Stimulated activated CD8-positive, alpha-beta memory T cell treated with anti-CD3 and anti-CD28 coated beads, Interleukin-15, amount 100 ng/mL, for 24 hours (primary cell): ENCODE data around the gene SMIM28.
"Not testable (repeated sequence)": the region's sequence is repeated elsewhere in the genome, so short reads cannot be mapped to it uniquely, and the experiment has no call there.

Experiments
- DNase-seq: peaks from one replicate; pipeline ENCODE4 v3.0.0-alpha.2; 2020; ENCODE audit warnings: low read depth

Gene SMIM28

GRCh38 chr6:138377844-138378243 lies at the start of gene SMIM28:
TSS of gene SMIM28 (plus strand) at chr6:138377905. CDS start at chr6:138378073, 168 bp downstream.
- no peak for DNase-seq

- no peak for DNase-seq
Observed at GRCh38 chr6:138328210-138328609, 49.5 kb upstream of the SMIM28 start.

DNA sequence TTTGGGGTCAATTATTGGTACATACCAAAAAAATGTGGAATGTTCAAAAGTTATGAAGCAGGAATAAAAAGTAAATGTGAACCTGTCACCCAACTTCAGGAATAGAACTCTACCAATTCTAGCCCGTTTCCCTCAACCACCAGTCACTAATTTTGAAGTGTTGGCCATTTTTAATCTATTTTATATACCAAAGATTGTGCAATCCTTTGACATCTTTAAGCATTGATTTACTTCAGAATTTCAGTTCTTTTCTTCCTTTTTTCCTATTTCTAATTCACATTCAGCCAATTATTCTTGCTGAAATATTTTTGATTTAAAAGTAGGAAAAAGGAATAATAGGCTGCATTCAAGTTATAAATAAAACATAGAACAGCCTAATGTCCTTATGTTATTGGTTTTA lies 46.9 kb upstream of the SMIM28 start:
- no peak for DNase-seq

- no peak for DNase-seq
Observed at GRCh38 chr6:138331444-138331843, 46.3 kb upstream of the SMIM28 start.

GRCh38 chr6:138331984-138332383 lies 45.7 kb upstream of the SMIM28 start:
- DNase-seq = no peak

DNA sequence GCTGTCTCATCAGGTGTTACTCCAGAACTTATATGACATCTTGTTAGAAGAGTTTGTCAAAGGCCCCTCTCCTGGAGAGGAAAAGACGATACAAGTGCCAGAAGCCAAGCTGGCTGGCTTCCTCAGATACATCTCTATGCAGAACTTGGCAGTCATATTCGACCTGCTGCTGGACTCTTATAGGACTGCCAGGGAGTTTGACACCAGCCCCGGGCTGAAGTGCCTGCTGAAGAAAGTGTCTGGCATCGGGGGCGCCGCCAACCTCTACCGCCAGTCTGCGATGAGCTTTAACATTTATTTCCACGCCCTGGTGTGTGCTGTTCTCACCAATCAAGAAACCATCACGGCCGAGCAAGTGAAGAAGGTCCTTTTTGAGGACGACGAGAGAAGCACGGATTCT lies 43.7 kb upstream of the SMIM28 start:
- DNase-seq = no peak

DNA sequence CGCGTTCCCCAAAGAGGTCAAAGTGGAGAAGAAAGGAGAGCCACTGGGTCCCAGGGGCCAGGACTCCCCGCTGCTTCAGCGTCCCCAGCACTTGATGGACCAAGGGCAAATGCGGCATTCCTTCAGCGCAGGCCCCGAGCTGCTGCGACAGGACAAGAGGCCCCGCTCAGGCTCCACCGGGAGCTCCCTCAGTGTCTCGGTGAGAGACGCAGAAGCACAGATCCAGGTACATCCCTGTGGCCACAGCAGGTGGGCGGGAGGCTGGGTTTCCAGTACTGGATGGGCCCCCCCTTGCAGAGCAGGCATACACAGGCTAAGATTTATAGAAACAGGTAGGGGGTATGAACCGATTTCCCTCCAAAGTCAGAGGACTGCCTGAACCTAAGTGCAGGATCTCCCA lies 42.7 kb upstream of the SMIM28 start:
- no peak for DNase-seq

DNA sequence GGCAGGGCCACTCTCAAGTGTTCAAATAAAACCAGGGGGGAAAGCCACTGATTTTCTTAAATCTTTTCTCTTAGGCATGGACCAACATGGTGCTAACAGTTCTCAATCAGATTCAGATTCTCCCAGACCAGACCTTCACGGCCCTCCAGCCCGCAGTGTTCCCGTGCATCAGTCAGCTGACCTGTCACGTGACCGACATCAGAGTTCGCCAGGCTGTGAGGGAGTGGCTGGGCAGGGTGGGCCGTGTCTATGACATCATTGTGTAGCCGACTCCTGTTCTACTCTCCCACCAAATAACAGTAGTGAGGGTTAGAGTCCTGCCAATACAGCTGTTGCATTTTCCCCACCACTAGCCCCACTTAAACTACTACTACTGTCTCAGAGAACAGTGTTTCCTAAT lies 41.5 kb upstream of the SMIM28 start:
- DNase-seq = no peak

DNA sequence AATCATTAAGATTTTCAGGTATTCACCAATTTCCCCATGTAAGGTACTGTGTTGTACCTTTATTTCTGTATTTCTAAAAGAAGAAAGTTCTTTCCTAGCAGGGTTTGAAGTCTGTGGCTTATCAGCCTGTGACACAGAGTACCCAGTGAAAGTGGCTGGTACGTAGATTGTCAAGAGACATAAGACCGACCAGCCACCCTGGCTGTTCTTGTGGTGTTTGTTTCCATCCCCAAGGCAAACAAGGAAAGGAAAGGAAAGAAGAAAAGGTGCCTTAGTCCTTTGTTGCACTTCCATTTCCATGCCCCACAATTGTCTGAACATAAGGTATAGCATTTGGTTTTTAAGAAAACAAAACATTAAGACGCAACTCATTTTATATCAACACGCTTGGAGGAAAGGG lies 40.6 kb upstream of the SMIM28 start:
- no peak for DNase-seq

DNA sequence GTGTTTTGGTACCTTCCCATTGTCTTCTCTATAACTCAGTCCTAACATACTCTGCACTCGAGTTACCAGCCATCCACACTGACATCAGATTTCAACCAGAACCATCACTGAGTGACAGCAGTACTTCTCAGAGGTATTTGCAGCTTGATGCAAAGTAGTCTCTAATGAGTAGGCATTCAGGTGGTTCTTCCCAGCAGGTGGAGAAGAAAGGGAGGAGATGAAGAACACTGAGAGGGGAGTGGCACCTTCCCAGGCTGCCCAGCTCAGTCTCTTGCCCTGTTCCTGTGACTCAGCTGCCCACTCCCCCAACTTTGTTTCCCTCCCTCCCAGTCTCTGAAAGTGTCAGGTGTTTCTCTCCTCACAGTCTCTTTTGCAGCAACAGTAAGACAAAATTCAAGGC lies 38.7 kb upstream of the SMIM28 start:
- DNase-seq = no peak

DNA sequence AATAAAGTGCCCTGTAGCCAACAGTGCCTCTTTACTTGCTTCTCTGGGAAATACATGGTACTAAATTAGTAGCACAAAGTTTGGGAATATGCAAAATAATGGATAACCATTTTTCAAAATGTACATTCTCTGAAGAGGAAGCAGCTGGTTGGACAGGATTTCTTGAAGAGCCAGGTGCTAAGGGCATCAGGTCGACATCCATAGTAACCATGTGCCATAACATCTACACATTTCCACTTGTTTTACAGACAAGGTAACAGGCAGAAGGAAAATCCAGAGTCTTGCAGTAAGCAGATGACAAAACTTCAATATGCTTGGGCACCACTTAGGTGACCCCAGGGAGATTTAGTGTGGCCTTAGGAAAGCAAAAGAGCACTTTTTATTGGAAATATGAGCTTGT lies 36.5 kb upstream of the SMIM28 start:
- no peak for DNase-seq

- no peak for DNase-seq
Observed at GRCh38 chr6:138343112-138343511, 34.6 kb upstream of the SMIM28 start.

- no peak for DNase-seq
Observed at GRCh38 chr6:138345565-138346285, 32.0 kb upstream of the SMIM28 start.

DNA sequence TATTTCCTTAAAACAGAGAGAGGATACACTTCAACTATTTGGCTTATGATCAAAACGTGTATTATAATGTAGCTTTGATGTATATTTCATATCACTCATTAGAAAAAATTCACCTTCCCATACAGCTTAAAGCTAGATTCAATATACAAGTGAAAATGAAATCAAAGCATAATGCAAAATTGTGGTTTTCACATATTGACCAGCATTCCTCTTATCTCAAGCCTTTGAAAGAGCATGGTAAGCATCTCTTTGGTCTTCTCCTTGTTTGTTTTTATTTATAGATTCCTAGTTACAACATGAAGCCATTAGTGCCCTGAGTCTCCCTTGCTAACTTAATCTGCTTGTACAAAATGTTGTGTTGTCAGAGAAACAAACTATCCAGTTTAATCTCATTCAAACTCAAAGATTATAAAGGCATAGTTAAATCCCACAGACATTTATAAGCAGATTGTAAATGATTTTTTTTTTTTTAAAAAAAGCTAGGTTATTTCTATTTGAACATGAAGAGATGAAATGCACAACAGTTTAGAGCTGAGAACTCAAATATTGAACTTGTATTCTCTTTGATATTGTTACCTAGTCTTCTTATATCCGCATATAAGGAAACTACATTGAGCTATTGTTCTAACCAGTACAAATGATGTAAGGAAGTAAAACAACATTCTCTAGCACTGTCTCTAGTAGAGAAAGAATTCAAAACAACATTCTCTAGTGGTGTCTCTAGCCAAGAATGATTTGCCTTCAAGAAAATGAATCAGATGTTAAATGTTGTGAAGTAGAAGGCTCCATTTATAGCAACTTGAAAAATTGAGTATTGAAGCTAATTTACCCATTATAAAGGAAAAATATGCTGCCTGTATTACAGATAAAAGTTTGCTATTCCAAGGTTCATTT lies 31.2 kb upstream of the SMIM28 start:
- DNase-seq = no peak

- no peak for DNase-seq
Observed at GRCh38 chr6:138347864-138348263, 29.8 kb upstream of the SMIM28 start.

- no peak for DNase-seq
Observed at GRCh38 chr6:138349891-138350290, 27.8 kb upstream of the SMIM28 start.

- DNase-seq = no peak
Observed at GRCh38 chr6:138357928-138358327, 19.8 kb upstream of the SMIM28 start.

DNA sequence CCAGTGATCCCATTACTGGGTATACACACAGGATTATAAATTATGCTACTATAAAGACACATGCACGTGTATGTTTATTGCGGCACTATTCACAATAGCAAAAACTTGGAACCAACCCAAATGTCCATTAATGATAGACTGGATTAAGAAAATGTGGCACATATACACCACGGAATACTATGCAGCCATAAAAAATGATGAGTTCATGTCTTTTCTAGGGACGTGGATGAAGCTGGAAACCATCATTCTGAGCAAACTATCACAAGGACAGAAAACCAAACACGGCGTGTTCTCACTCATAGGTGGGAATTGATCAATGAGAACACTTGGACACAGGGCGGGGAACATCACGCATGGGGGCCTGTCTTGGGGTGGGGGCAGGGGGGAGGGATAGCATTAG lies 9.0 kb upstream of the SMIM28 start:
- DNase-seq = not testable (repeated sequence)

DNA sequence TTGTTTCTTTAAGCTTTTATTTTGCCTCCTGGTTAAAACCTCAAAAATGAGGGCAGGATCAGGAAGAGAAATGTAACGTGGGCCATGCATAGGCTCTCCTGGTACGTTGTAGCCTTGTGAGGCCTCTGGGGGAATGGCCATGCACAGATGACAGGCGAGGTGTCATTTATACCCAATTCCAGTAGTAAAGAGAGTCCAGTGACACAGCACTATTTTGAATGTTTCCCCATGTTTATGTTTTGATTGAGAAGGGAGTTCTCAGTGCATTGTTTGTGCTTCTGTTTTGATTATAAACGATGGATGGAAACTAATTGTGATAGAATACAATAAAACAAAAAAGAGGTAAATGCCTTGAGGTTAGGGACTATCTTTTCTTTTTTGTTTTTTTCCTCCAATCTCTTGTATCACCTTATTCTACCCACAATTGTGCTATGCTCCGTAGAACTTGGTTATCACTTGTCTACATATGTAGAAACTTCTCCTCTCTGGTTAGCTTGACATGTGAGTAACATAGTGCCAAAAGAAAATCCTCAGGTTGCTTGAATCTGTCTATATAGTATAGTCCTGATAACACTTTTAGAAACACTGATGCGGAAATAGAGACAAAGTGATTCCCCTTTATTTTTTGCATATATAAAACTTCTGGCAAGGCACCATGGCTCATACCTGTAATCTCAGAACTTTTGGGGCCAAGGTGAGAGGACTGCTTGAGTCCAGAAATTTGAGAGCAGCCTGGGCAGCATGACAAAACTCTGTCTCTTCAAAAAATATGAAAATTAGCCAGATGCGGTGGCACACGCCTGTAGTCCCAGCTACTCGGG lies 6.9 kb upstream of the SMIM28 start:
- no peak for DNase-seq

GRCh38 chr6:138371452-138371711 lies 6.3 kb upstream of the SMIM28 start:
- DNase-seq = no peak

DNA sequence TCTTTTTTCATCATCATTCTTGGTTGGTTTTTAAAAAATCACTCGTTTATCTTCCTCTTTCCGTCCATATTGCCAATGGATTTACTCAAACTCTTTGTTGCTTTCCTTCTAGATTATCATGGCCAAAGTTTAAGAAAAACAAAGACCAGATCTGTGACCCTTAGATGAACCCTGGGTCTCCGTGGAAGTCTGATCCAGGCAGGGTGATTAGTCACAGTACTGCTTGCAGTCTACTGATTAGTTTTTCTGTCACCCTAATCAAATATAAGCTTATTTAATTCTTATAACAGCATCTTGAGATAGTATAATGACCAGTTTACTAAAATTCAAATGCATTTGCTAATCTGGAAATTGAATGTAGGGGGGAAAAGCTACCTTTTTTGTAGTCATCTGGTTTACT lies 6.0 kb upstream of the SMIM28 start:
- DNase-seq = no peak

- DNase-seq = no peak
Observed at GRCh38 chr6:138372711-138373463, 4.8 kb upstream of the SMIM28 start.
